ENCODE results near the gene TYROBP.
A peak's percentile ranks its signal among the peaks of the same experiment; 100 is the strongest.

The TYROBP gene

DNA sequence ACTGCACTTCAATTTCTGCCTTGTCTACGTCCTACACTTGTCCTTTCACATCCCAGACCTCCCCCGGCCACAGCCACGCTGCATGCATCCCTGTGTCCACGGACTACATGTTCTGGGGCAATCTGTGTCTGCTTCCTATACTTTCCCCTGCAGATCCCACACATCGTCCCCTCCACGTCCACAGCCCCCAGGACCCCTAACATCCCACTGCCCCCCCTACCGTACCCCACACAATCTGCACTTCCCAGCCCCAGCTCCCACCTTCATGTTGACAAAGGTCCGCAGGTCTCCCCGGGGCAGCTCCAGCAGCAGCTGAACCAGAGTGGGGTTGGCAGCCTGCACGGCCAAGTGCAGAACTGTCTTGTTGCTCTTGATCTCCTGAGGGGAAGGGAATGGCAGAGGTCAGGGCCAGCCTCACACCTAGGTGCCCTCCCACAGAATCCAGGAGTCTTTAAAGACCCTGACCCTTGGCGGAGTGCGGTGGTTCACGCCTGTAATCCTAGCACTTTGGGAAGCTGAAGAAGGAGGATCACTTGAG, 17.9 kb downstream of the TYROBP start:
- Mint-ChIP-seq H3K4me1 (peaks cover 5% of the 10 kb centered on the region), H3K27ac (ENCODE audit: low read depth) (no peak overlapping the region), H3K4me3 (no peak overlapping the region), H3K36me3 (ENCODE audit: insufficient read depth) (peaks cover 62% of the 10 kb centered on the region), H3K27me3 (no peaks in the 10 kb centered on the region), H3K9me3 (no peaks in the 10 kb centered on the region)
- ATAC-seq (replicated peaks; ENCODE audit: extremely low read depth, poor library complexity, severe bottlenecking): no peak
- DNase-seq (ENCODE audit: low spot score in 2 of 2): no peak

DNA sequence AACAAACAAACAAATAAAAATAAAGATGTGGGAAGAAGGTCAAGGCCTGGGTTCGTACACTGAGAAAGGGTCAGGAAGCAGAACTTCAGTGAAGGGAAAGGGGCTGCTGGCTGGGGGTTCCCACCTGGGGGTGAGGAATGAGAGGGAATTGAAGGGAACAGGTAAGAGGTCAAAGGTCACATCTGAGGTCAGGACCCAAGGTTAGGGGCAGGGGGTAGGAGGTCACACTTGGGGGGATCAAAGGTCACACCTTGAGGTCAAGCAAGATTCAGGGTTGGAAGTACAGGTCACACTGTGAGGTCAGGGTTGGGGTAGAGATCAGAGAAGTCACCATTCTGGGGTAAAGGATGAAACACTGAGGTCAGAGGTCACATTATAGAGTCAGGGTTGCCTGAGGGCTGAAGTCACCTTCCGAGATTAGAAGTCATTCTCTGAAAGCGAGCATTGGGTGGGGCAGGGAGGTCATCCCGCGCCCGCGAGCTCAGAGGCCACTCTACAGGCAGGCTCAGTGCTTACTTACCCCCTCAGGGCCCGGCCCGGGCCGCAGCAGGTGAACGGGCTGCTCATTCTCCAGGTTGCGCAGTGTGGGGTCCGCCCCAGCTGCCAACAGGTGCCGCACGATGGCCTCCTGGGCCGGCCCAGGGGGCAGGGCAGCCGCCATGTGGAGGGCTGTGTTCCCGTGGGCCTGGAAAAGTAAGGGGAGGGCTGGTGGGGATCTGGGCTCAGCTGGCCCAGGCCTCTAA, 18.6 kb downstream of the TYROBP start:
- Mint-ChIP-seq H3K27ac (ENCODE audit: low read depth) (peak overlapping the region; percentile 85), H3K4me3 (no peak overlapping the region), H3K9me3 (no peaks in the 10 kb centered on the region), H3K4me1 (peaks cover 5% of the 10 kb centered on the region), H3K27me3 (no peaks in the 10 kb centered on the region), H3K36me3 (ENCODE audit: insufficient read depth) (peaks cover 57% of the 10 kb centered on the region)
- ATAC-seq (replicated peaks; ENCODE audit: extremely low read depth, poor library complexity, severe bottlenecking) (no peak), DNase-seq (ENCODE audit: low spot score in 2 of 2) (no peak)

DNA sequence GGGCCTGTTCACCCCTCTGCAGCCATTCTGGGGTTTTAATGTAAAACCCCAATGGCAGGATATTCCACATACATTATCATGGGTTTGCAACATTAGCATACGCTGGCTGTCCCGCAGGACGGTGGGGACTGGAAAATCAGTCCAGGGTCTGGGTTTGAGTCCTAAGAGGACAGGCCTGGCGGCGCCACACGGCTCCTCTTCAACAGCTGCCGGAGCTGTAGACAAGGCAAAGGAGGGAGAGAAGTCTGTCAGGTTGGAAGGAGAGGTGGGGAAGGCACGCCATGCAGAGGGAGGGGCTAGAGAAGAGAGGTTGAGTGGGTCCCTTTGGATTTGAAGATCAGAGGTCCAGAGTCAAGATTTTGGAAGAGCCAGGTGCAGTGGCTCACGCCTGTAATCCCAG, 19.7 kb downstream of the TYROBP start:
- Mint-ChIP-seq H3K36me3 (ENCODE audit: insufficient read depth) (peaks cover 49% of the 10 kb centered on the region), H3K9me3 (no peaks in the 10 kb centered on the region), H3K27me3 (no peaks in the 10 kb centered on the region), H3K27ac (ENCODE audit: low read depth) (peak overlapping the region; percentile 63), H3K4me3 (no peak overlapping the region), H3K4me1 (peaks cover 5% of the 10 kb centered on the region)
- DNase-seq (ENCODE audit: low spot score in 2 of 2) (no peak), ATAC-seq (replicated peaks; ENCODE audit: extremely low read depth, poor library complexity, severe bottlenecking) (no peak)

DNA sequence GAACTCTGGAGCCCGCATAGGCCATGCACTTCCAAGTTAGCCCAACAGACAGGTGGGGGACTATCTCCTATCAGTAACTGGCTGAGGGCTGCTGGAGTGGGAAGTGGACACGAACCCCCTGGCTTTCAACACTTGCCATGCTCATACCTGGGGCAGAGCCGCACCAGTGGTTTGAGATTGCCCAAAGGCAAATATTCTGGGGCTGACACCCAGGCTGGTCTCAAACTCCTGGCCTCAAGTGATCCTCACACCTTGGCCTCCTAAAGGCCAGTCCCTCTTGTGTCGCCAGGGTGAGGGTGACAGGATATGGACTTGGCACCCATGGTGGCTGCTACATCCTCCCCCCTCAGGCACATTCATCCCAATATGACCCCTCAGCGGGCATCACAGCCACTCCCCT, 20.9 kb downstream of the TYROBP start:
- Mint-ChIP-seq H3K27me3 (no peaks in the 10 kb centered on the region), H3K4me3 (no peak overlapping the region), H3K36me3 (ENCODE audit: insufficient read depth) (peaks cover 40% of the 10 kb centered on the region), H3K9me3 (no peaks in the 10 kb centered on the region), H3K4me1 (peaks cover 3% of the 10 kb centered on the region), H3K27ac (ENCODE audit: low read depth) (no peak overlapping the region)
- ATAC-seq (replicated peaks; ENCODE audit: extremely low read depth, poor library complexity, severe bottlenecking) (no peak), DNase-seq (ENCODE audit: low spot score in 2 of 2) (no peak)

DNA sequence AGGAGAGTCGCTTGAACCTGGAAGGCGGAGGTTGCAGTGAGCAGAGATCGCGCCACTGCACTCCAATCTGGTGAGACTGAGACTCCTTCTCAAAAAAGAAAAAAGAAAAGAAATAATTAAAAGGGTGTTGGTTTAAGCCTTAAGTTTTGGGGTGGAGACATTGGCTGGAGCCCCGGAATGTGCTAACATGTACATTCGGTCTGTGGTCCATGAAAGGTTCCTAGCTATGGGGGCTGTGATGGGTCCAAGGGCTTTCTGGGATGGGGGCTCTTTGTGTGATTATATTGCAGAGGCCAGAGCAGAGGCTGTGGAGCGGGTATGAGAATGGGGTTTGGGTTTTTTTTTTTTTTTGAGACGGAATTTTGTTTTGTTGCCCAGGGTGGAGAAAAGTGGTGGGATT, 22.2 kb downstream of the TYROBP start:
- H3K27ac Mint-ChIP-seq (ENCODE audit: low read depth): peak overlapping the region; percentile 51
- peaks cover 5% of the 10 kb centered on the region for H3K4me1 Mint-ChIP-seq
- H3K4me3 Mint-ChIP-seq: no peak overlapping the region
- DNase-seq (ENCODE audit: low spot score in 2 of 2) (no peak), ATAC-seq (replicated peaks; ENCODE audit: extremely low read depth, poor library complexity, severe bottlenecking) (no peak)
- H3K27me3 Mint-ChIP-seq: no peaks in the 10 kb centered on the region
- no peaks in the 10 kb centered on the region for H3K9me3 Mint-ChIP-seq
- H3K36me3 Mint-ChIP-seq (ENCODE audit: insufficient read depth): peaks cover 36% of the 10 kb centered on the region

DNA sequence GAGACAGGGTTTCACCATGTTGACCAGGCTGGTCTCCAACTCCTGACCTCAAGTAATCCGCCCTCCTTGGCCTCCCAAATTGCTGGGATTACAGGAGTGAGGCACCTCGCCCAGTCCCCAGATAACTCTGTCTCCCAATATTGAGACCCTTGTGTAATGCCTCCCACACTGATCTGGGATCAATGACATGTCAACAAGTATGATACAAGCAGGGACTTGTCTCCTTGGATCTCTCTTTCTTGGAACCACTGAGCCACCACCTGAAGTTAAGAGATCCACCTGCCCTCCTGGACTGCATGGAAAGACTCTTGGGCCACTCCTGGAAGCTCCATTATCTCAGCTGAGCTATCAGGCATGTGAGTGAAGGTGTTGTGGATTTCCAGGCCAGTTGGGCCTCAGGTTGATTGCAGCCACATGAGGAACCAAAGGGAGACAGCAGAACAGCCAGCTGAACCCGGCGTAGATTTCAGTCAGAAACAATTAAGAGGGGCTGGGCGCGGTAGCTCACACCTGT, 22.8 kb downstream of the TYROBP start:
- peaks cover 5% of the 10 kb centered on the region for H3K4me1 Mint-ChIP-seq
- DNase-seq (ENCODE audit: low spot score in 2 of 2) (no peak), ATAC-seq (replicated peaks; ENCODE audit: extremely low read depth, poor library complexity, severe bottlenecking) (no peak)
- peaks cover 2% of the 10 kb centered on the region for H3K27me3 Mint-ChIP-seq
- no peak overlapping the region for H3K4me3 Mint-ChIP-seq
- H3K27ac Mint-ChIP-seq (ENCODE audit: low read depth): peak overlapping the region; percentile 51
- peaks cover 32% of the 10 kb centered on the region for H3K36me3 Mint-ChIP-seq (ENCODE audit: insufficient read depth)
- no peaks in the 10 kb centered on the region for H3K9me3 Mint-ChIP-seq

DNA sequence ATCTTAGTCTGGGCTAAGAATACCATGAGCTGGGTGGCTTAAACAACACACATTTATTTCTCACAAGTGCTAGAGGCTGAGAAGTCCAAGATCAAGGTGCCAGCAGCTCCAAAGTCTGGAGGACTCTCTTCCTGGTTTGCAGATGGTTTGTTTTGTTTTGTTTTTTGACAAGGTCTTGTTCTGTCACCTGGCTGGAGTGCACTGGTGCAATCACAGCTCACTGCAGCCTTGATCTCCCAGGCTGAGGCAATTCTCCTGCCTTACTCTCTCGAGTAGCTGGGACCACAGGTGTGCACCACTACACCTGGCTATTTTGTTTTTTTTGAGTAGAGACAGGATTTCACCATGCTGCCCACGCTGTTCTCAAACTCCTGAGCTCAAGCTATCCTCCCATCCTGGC, 24.2 kb downstream of the TYROBP start:
- Mint-ChIP-seq H3K9me3 (no peaks in the 10 kb centered on the region), H3K27me3 (peaks cover 16% of the 10 kb centered on the region), H3K36me3 (ENCODE audit: insufficient read depth) (peaks cover 24% of the 10 kb centered on the region), H3K27ac (ENCODE audit: low read depth) (no peak overlapping the region), H3K4me1 (peaks cover 13% of the 10 kb centered on the region), H3K4me3 (no peak overlapping the region)
- DNase-seq (ENCODE audit: low spot score in 2 of 2) (no peak), ATAC-seq (replicated peaks; ENCODE audit: extremely low read depth, poor library complexity, severe bottlenecking) (no peak)

DNA sequence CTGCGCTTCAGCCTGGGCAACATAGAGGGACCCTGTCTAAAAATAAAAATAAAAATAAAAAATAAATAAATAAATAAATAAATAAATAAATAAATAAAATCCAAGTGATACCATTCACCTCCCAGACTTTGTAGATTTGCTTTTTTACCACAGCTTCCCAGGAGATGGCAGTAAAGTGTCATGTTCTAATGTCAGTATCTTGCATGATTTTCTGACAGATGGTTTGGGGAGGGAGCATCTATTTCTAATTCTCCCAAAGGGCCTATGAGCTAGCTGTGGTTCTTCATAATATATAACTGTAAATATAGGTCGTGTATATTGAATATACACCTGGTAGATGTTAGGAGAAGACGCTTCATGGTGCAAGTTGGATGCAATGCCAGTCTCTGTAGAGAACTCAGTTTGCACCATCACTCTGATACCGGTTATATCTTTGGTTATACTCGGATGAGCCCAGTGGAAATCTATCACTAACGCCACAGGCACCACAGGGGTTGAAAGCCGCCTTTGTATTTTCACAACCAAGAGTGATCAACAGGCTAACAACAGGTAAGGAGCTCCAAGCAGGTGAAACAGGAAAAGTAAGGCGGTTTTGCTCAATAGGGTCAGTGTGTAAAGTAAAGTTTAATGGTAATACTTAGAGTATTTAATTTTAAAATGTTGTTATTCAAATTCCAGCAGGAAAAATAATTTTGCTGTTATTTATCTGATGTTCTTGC, 25.8 kb downstream of the TYROBP start:
- ATAC-seq (replicated peaks; ENCODE audit: extremely low read depth, poor library complexity, severe bottlenecking) (peak; percentile 54), DNase-seq (ENCODE audit: low spot score in 2 of 2) (peak in 1 of 2 donors; percentile 53)

DNA sequence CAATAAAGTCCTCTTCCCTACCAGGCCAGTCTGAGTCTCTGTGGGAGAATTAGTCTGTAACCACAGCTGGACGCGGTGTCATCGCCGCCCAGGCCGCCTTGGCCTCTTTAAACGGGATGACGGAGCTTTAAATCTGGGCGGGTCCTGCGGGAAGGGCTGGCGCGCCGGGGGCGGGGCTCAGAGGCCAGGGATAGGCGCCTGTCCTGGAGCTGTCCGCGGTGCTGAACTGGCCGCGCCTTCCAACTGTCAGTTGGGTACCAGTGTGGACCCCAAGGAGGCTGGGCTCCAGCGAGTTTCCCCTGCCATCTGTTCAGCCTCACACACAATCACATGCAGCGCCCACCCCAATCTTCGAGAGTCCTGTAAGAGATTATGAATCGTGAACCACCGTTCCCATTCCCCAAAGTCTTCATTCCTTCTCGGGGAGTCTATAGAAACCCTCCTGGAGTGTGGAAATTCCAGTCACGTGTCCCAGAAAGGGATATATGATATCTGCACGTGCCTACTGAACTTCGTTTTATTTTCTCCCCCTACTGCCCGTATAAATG, 28.3 kb downstream of the TYROBP start:
- peaks cover 13% of the 10 kb centered on the region for H3K4me1 Mint-ChIP-seq
- no peaks in the 10 kb centered on the region for H3K9me3 Mint-ChIP-seq
- peaks cover 43% of the 10 kb centered on the region for H3K27me3 Mint-ChIP-seq
- ATAC-seq (replicated peaks; ENCODE audit: extremely low read depth, poor library complexity, severe bottlenecking) (no peak), DNase-seq (ENCODE audit: low spot score in 2 of 2) (peak; percentile 36 to 58)
- H3K36me3 Mint-ChIP-seq (ENCODE audit: insufficient read depth): peaks cover 3% of the 10 kb centered on the region
- H3K4me3 Mint-ChIP-seq: no peak overlapping the region
- H3K27ac Mint-ChIP-seq (ENCODE audit: low read depth): no peak overlapping the region

More for the DNA sequence above, 25.8 kb downstream of the TYROBP start:
- no peaks in the 10 kb centered on the region for H3K9me3 Mint-ChIP-seq
- peaks cover 13% of the 10 kb centered on the region for H3K4me1 Mint-ChIP-seq
- H3K27me3 Mint-ChIP-seq: peaks cover 30% of the 10 kb centered on the region
- no peak overlapping the region for H3K4me3 Mint-ChIP-seq
- peaks cover 11% of the 10 kb centered on the region for H3K36me3 Mint-ChIP-seq (ENCODE audit: insufficient read depth)
- H3K27ac Mint-ChIP-seq (ENCODE audit: low read depth): no peak overlapping the region

DNA sequence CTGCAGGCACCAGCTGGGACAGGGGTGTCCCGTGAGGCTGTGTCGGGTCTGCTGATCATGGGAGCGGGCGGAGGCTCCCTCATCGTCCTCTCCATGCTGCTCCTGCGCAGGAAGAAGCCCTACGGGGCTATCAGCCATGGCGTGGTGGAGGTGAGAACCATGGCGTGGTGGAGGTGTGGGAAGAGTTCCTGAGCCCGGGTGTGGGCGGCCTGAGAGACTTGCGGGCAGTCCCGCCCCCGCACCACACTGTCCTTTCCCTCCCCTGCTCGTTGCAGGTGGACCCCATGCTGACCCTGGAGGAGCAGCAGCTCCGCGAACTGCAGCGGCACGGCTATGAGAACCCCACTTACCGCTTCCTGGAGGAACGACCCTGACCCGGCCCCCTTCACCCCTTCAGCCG, 29.0 kb downstream of the TYROBP start:
- ATAC-seq (replicated peaks; ENCODE audit: extremely low read depth, poor library complexity, severe bottlenecking) (no peak), DNase-seq (ENCODE audit: low spot score in 2 of 2) (no peak)
- H3K9me3 Mint-ChIP-seq: no peaks in the 10 kb centered on the region
- peaks cover 46% of the 10 kb centered on the region for H3K27me3 Mint-ChIP-seq
- H3K36me3 Mint-ChIP-seq (ENCODE audit: insufficient read depth): peaks cover 3% of the 10 kb centered on the region
- peaks cover 13% of the 10 kb centered on the region for H3K4me1 Mint-ChIP-seq
- no peak overlapping the region for H3K27ac Mint-ChIP-seq (ENCODE audit: low read depth)
- no peak overlapping the region for H3K4me3 Mint-ChIP-seq

DNA sequence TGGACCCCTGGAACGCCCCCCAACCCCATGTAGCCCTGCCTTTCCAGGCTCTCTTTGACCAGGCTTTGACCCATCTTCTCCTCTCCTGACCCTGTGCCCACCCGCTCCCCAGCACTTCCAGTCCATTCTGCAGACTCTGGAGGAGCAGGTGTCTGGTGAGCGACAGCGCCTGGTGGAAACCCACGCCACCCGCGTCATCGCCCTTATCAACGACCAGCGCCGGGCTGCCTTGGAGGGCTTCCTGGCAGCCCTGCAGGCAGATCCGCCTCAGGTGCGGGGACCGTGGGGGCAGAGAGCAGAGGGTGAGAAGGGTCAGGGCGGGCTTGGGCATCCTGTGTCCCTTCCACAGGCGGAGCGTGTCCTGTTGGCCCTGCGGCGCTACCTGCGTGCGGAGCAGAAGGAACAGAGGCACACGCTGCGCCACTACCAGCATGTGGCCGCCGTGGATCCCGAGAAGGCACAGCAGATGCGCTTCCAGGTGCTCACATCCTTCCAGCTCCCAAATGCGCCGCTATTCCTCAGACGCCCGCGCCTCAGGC, 33.6 kb downstream of the TYROBP start:
- peaks cover 10% of the 10 kb centered on the region for H3K4me1 Mint-ChIP-seq
- H3K9me3 Mint-ChIP-seq: no peaks in the 10 kb centered on the region
- H3K27ac Mint-ChIP-seq (ENCODE audit: low read depth): no peak overlapping the region
- peaks cover 73% of the 10 kb centered on the region for H3K27me3 Mint-ChIP-seq
- DNase-seq (ENCODE audit: low spot score in 2 of 2): no peak
- no peak for ATAC-seq (replicated peaks; ENCODE audit: extremely low read depth, poor library complexity, severe bottlenecking)
- no peak overlapping the region for H3K4me3 Mint-ChIP-seq
- H3K36me3 Mint-ChIP-seq (ENCODE audit: insufficient read depth): no peaks in the 10 kb centered on the region

DNA sequence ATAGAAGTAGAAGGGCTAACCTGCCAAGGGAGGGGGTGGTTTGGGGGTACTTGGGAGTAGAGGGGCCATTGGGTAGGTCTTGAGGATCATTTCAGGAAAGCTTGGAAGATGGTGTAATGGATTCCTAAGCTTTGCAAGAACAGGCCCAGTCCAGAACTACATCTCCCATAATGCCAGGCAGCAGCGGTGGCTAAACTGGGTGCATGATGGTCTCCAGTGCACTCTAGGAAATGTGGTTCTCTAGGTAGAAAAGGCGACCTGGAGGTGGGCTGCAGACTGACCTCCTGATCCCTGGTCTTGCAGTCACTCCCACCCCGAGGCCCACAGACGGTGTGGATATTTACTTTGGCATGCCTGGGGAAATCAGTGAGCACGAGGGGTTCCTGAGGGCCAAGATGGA, 35.9 kb downstream of the TYROBP start:
- H3K27me3 Mint-ChIP-seq: peaks cover 60% of the 10 kb centered on the region

More for the DNA sequence above, 35.9 kb downstream of the TYROBP start:
- no peaks in the 10 kb centered on the region for H3K36me3 Mint-ChIP-seq (ENCODE audit: insufficient read depth)
- ATAC-seq (replicated peaks; ENCODE audit: extremely low read depth, poor library complexity, severe bottlenecking) (no peak), DNase-seq (ENCODE audit: low spot score in 2 of 2) (no peak)
- H3K4me3 Mint-ChIP-seq: no peak overlapping the region
- H3K9me3 Mint-ChIP-seq: no peaks in the 10 kb centered on the region
- H3K27ac Mint-ChIP-seq (ENCODE audit: low read depth): no peak overlapping the region
- H3K4me1 Mint-ChIP-seq: peaks cover 16% of the 10 kb centered on the region

Data from central memory CD8-positive, alpha-beta T cell (primary cell).